ENCODE data around the gene SRCIN1.
A peak's percentile ranks its signal among the peaks of the same experiment; 100 is the strongest.

The SRCIN1 gene

GRCh38 chr17:38557836-38558727 lies 47.7 kb downstream of the SRCIN1 start:
- H3K36me3 ChIP-seq (ENCODE audit: control insufficient read depth in 1 of 2, insufficient read depth in 2 of 2, low read length in 2 of 2) = no peaks in the 10 kb centered on the region
- H3K4me1 ChIP-seq (ENCODE audit: control insufficient read depth in 1 of 2, insufficient read depth in 2 of 2, low read length in 2 of 2) = peaks cover 0 to 36% of the 10 kb centered on the region in 2 donors
- no peak overlapping the region for H3K27ac ChIP-seq (ENCODE audit: low read length)

GRCh38 chr17:38557396-38557795 lies 48.4 kb downstream of the SRCIN1 start:
- Histone ChIP-seq H3K9me3 (ENCODE audit: control insufficient read depth in 1 of 2, low read length in 2 of 2) (no peaks in the 10 kb centered on the region), H3K4me1 (ENCODE audit: control insufficient read depth in 1 of 2, insufficient read depth in 2 of 2, low read length in 2 of 2) (peaks cover 0 to 36% of the 10 kb centered on the region in 2 donors), H3K4me3 (ENCODE audit: low read depth in 1 of 2, low read length in 2 of 2) (peak overlapping the region in 1 of 2 donors; percentile 63), H3K27me3 (ENCODE audit: low read depth, low read length) (peaks cover 31% of the 10 kb centered on the region), H3K27ac (ENCODE audit: low read length) (no peak overlapping the region), H3K36me3 (ENCODE audit: control insufficient read depth in 1 of 2, insufficient read depth in 2 of 2, low read length in 2 of 2) (no peaks in the 10 kb centered on the region)

More at GRCh38 chr17:38557836-38558727, 47.7 kb downstream of the SRCIN1 start:
- Histone ChIP-seq H3K27me3 (ENCODE audit: low read depth, low read length) (peaks cover 36% of the 10 kb centered on the region), H3K4me3 (ENCODE audit: low read depth in 1 of 2, low read length in 2 of 2) (peak overlapping the region; percentile 28 to 63), H3K9me3 (ENCODE audit: control insufficient read depth in 1 of 2, low read length in 2 of 2) (no peaks in the 10 kb centered on the region)

- Histone ChIP-seq H3K27me3 (ENCODE audit: low read depth, low read length) (peaks cover 20% of the 10 kb centered on the region), H3K27ac (ENCODE audit: low read length) (no peak overlapping the region), H3K9me3 (ENCODE audit: control insufficient read depth in 1 of 2, low read length in 2 of 2) (no peaks in the 10 kb centered on the region), H3K36me3 (ENCODE audit: control insufficient read depth in 1 of 2, insufficient read depth in 2 of 2, low read length in 2 of 2) (no peaks in the 10 kb centered on the region), H3K4me3 (ENCODE audit: low read depth in 1 of 2, low read length in 2 of 2) (no peak overlapping the region), H3K4me1 (ENCODE audit: control insufficient read depth in 1 of 2, insufficient read depth in 2 of 2, low read length in 2 of 2) (peaks cover 0 to 36% of the 10 kb centered on the region in 2 donors)
These were observed 49.5 kb downstream of the SRCIN1 start for GRCh38 chr17:38556239-38556638.

GRCh38 chr17:38554430-38555350 lies 51.1 kb downstream of the SRCIN1 start:
- no peak overlapping the region for H3K4me3 ChIP-seq (ENCODE audit: low read depth in 1 of 2, low read length in 2 of 2)
- no peaks in the 10 kb centered on the region for H3K36me3 ChIP-seq (ENCODE audit: control insufficient read depth in 1 of 2, insufficient read depth in 2 of 2, low read length in 2 of 2)
- peaks cover 5% of the 10 kb centered on the region for H3K27me3 ChIP-seq (ENCODE audit: low read depth, low read length)
- H3K9me3 ChIP-seq (ENCODE audit: control insufficient read depth in 1 of 2, low read length in 2 of 2) = no peaks in the 10 kb centered on the region
- H3K27ac ChIP-seq (ENCODE audit: low read length) = no peak overlapping the region
- peaks cover 0 to 26% of the 10 kb centered on the region in 2 donors for H3K4me1 ChIP-seq (ENCODE audit: control insufficient read depth in 1 of 2, insufficient read depth in 2 of 2, low read length in 2 of 2)

GRCh38 chr17:38552343-38552742 lies 53.4 kb downstream of the SRCIN1 start:
- Histone ChIP-seq H3K4me3 (ENCODE audit: low read depth in 1 of 2, low read length in 2 of 2) (no peak overlapping the region), H3K36me3 (ENCODE audit: control insufficient read depth in 1 of 2, insufficient read depth in 2 of 2, low read length in 2 of 2) (no peaks in the 10 kb centered on the region), H3K4me1 (ENCODE audit: control insufficient read depth in 1 of 2, insufficient read depth in 2 of 2, low read length in 2 of 2) (peaks cover 0 to 3% of the 10 kb centered on the region in 2 donors), H3K27ac (ENCODE audit: low read length) (no peak overlapping the region), H3K27me3 (ENCODE audit: low read depth, low read length) (peaks cover 5% of the 10 kb centered on the region), H3K9me3 (ENCODE audit: control insufficient read depth in 1 of 2, low read length in 2 of 2) (no peaks in the 10 kb centered on the region)

- H3K27ac ChIP-seq (ENCODE audit: low read length) = no peak overlapping the region
- H3K27me3 ChIP-seq (ENCODE audit: low read depth, low read length) = peaks cover 5% of the 10 kb centered on the region
- H3K4me1 ChIP-seq (ENCODE audit: control insufficient read depth in 1 of 2, insufficient read depth in 2 of 2, low read length in 2 of 2) = no peaks in the 10 kb centered on the region
- H3K4me3 ChIP-seq (ENCODE audit: low read depth in 1 of 2, low read length in 2 of 2) = no peak overlapping the region
- no peaks in the 10 kb centered on the region for H3K36me3 ChIP-seq (ENCODE audit: control insufficient read depth in 1 of 2, insufficient read depth in 2 of 2, low read length in 2 of 2)
- no peaks in the 10 kb centered on the region for H3K9me3 ChIP-seq (ENCODE audit: control insufficient read depth in 1 of 2, low read length in 2 of 2)
These were observed 54.6 kb downstream of the SRCIN1 start for GRCh38 chr17:38551121-38551520.

- Histone ChIP-seq H3K4me3 (ENCODE audit: low read depth in 1 of 2, low read length in 2 of 2) (no peak overlapping the region), H3K36me3 (ENCODE audit: control insufficient read depth in 1 of 2, insufficient read depth in 2 of 2, low read length in 2 of 2) (no peaks in the 10 kb centered on the region), H3K9me3 (ENCODE audit: control insufficient read depth in 1 of 2, low read length in 2 of 2) (no peaks in the 10 kb centered on the region), H3K27ac (ENCODE audit: low read length) (no peak overlapping the region), H3K27me3 (ENCODE audit: low read depth, low read length) (peaks cover 5% of the 10 kb centered on the region), H3K4me1 (ENCODE audit: control insufficient read depth in 1 of 2, insufficient read depth in 2 of 2, low read length in 2 of 2) (no peaks in the 10 kb centered on the region)
These were observed 55.1 kb downstream of the SRCIN1 start for GRCh38 chr17:38550661-38551060.

- Histone ChIP-seq H3K27me3 (ENCODE audit: low read depth, low read length) (peaks cover 3% of the 10 kb centered on the region), H3K4me3 (ENCODE audit: low read depth in 1 of 2, low read length in 2 of 2) (no peak overlapping the region), H3K9me3 (ENCODE audit: control insufficient read depth in 1 of 2, low read length in 2 of 2) (no peaks in the 10 kb centered on the region), H3K27ac (ENCODE audit: low read length) (no peak overlapping the region), H3K36me3 (ENCODE audit: control insufficient read depth in 1 of 2, insufficient read depth in 2 of 2, low read length in 2 of 2) (no peaks in the 10 kb centered on the region), H3K4me1 (ENCODE audit: control insufficient read depth in 1 of 2, insufficient read depth in 2 of 2, low read length in 2 of 2) (no peaks in the 10 kb centered on the region)
These were observed 56.5 kb downstream of the SRCIN1 start for GRCh38 chr17:38549285-38549684.

GRCh38 chr17:38547444-38547843 lies 58.3 kb downstream of the SRCIN1 start:
- no peak overlapping the region for H3K27ac ChIP-seq (ENCODE audit: low read length)
- no peak overlapping the region for H3K4me3 ChIP-seq (ENCODE audit: low read depth in 1 of 2, low read length in 2 of 2)
- no peaks in the 10 kb centered on the region for H3K27me3 ChIP-seq (ENCODE audit: low read depth, low read length)
- H3K4me1 ChIP-seq (ENCODE audit: control insufficient read depth in 1 of 2, insufficient read depth in 2 of 2, low read length in 2 of 2) = no peaks in the 10 kb centered on the region
- no peaks in the 10 kb centered on the region for H3K9me3 ChIP-seq (ENCODE audit: control insufficient read depth in 1 of 2, low read length in 2 of 2)
- no peaks in the 10 kb centered on the region for H3K36me3 ChIP-seq (ENCODE audit: control insufficient read depth in 1 of 2, insufficient read depth in 2 of 2, low read length in 2 of 2)

GRCh38 chr17:38546396-38546795 lies 59.4 kb downstream of the SRCIN1 start:
- Histone ChIP-seq H3K9me3 (ENCODE audit: control insufficient read depth in 1 of 2, low read length in 2 of 2) (no peaks in the 10 kb centered on the region), H3K27ac (ENCODE audit: low read length) (no peak overlapping the region), H3K27me3 (ENCODE audit: low read depth, low read length) (no peaks in the 10 kb centered on the region)

GRCh38 chr17:38545531-38546225 lies 60.1 kb downstream of the SRCIN1 start:
- Histone ChIP-seq H3K36me3 (ENCODE audit: control insufficient read depth in 1 of 2, insufficient read depth in 2 of 2, low read length in 2 of 2) (no peaks in the 10 kb centered on the region), H3K4me1 (ENCODE audit: control insufficient read depth in 1 of 2, insufficient read depth in 2 of 2, low read length in 2 of 2) (no peaks in the 10 kb centered on the region), H3K27me3 (ENCODE audit: low read depth, low read length) (no peaks in the 10 kb centered on the region), H3K27ac (ENCODE audit: low read length) (no peak overlapping the region), H3K9me3 (ENCODE audit: control insufficient read depth in 1 of 2, low read length in 2 of 2) (no peaks in the 10 kb centered on the region), H3K4me3 (ENCODE audit: low read depth in 1 of 2, low read length in 2 of 2) (no peak overlapping the region)

More at GRCh38 chr17:38546396-38546795, 59.4 kb downstream of the SRCIN1 start:
- no peaks in the 10 kb centered on the region for H3K4me1 ChIP-seq (ENCODE audit: control insufficient read depth in 1 of 2, insufficient read depth in 2 of 2, low read length in 2 of 2)
- no peak overlapping the region for H3K4me3 ChIP-seq (ENCODE audit: low read depth in 1 of 2, low read length in 2 of 2)
- H3K36me3 ChIP-seq (ENCODE audit: control insufficient read depth in 1 of 2, insufficient read depth in 2 of 2, low read length in 2 of 2) = no peaks in the 10 kb centered on the region

Measured in muscle layer of duodenum (tissue), 2 donors.